Loucy (cell line): ENCODE data around the gene PLIN3.

ENCODE experiments used
- H2AFZ ChIP-seq: fragments of 200-600 bp; sonication (generic); 2 replicates; pipeline ENCODE4 v1.6.0; 2016; ENCODE audit warnings: antibody characterized with exemption, mild to moderate bottlenecking, low read length, moderate library complexity
- H3F3A ChIP-seq: fragments of 200-600 bp; 2 replicates; pipeline ENCODE4 v1.6.0; 2016; ENCODE audit warnings: antibody characterized with exemption, low read depth, mild to moderate bottlenecking
- H3K27me3 ChIP-seq: fragments of 200-600 bp; sonication (generic); 2 replicates; pipeline ENCODE4 v1.6.1; 2014; ENCODE audit warnings: low read length, mild to moderate bottlenecking; ENCODE audit not compliant: insufficient read depth, poor library complexity, severe bottlenecking
- H3K36me3 ChIP-seq: fragments of 200-600 bp; sonication (generic); 2 replicates; pipeline ENCODE4 v1.6.1; 2016; ENCODE audit warnings: low read length; ENCODE audit not compliant: insufficient read depth
- H3K4me1 ChIP-seq: fragments of 200-600 bp; sonication (generic); 2 replicates; pipeline ENCODE4 v1.5.1; 2014; ENCODE audit warnings: low read length, mild to moderate bottlenecking; ENCODE audit not compliant: insufficient read depth, poor library complexity, severe bottlenecking
- H3K4me2 ChIP-seq: fragments of 200-600 bp; sonication (generic); 2 replicates; pipeline ENCODE4 v1.6.0; 2014; ENCODE audit warnings: antibody characterized with exemption, low read length, low read depth, mild to moderate bottlenecking; ENCODE audit not compliant: poor library complexity, severe bottlenecking
- H3K4me3 ChIP-seq: fragments of 200-600 bp; sonication (generic); 2 replicates; pipeline ENCODE4 v1.5.1; 2014; ENCODE audit warnings: low read length, mild to moderate bottlenecking, mixed read lengths; ENCODE audit not compliant: poor library complexity, severe bottlenecking
- H3K79me2 ChIP-seq: fragments of 200-600 bp; sonication (generic); 2 replicates; pipeline ENCODE4 v1.6.1; 2014; ENCODE audit warnings: low read length; ENCODE audit not compliant: insufficient read depth
- H3K9ac ChIP-seq: fragments of 200-600 bp; sonication (generic); 2 replicates; pipeline ENCODE4 v1.6.0; 2014; ENCODE audit warnings: mild to moderate bottlenecking, low read depth, low read length, moderate library complexity; ENCODE audit not compliant: poor library complexity, severe bottlenecking
- H3K9me2 ChIP-seq: fragments of 200-600 bp; sonication (generic); replicated peaks from 2 replicates; pipeline ENCODE4 v1.6.1; 2016; ENCODE audit warnings: low read depth, low read length, mixed read lengths
- H3K9me3 ChIP-seq: fragments of 200-600 bp; sonication (generic); 2 replicates; pipeline ENCODE4 v1.6.1; 2014; ENCODE audit warnings: mild to moderate bottlenecking, antibody characterized with exemption, low read length, low read depth; ENCODE audit not compliant: insufficient read depth
- H4K20me1 ChIP-seq: fragments of 200-600 bp; sonication (generic); 2 replicates; pipeline ENCODE4 v1.6.0; 2014; ENCODE audit warnings: antibody characterized with exemption, low read length, mild to moderate bottlenecking; ENCODE audit not compliant: insufficient read depth, poor library complexity, severe bottlenecking
- EZH2phosphoT487 ChIP-seq: fragments of 200-600 bp; IDR thresholded peaks from 2 replicates; pipeline ENCODE4 v1.6.1; 2018; ENCODE audit warnings: antibody characterized with exemption, mild to moderate bottlenecking, moderate library complexity, borderline replicate concordance
- TF ChIP-seq, protein P1 (sequence below): fragments of 200-600 bp; sonication (generic); conservative IDR thresholded peaks from 2 replicates; pipeline ENCODE4 v1.5.1; 2014; ENCODE audit warnings: mild to moderate bottlenecking, antibody characterized with exemption, low read length

Gene PLIN3

DNA sequence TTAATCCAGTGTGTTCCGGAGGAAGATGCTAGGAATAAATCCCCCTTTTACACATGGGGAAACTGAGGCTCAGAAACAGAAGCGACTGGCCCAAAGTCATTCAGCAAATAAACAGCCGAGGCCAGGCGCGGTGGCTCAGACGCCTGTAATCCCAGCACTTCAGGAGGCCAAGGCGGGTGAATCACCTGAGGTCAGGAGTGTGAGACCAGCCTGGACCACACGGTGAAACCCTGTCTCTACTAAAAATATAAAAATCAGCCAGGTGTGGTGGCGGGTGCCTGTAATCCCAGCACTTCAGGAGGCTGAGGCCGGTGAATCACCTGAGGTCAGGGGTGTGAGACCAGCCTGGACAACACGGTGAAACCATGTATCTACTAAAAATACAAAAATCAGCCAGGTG is 11.6 kb upstream of the PLIN3 start:
- Histone ChIP-seq H3K4me1 (no peaks in the 10 kb centered on the region), H3K4me3 (no peak overlapping the region), H3K27me3 (no peaks in the 10 kb centered on the region), H3K36me3 (no peaks in the 10 kb centered on the region), H3K79me2 (no peaks in the 10 kb centered on the region), H4K20me1 (no peaks in the 10 kb centered on the region), H3F3A (no peaks in the 10 kb centered on the region), H2AFZ (no peak overlapping the region), H3K9ac (peak overlapping the region; percentile 17), H3K9me3 (no peaks in the 10 kb centered on the region), H3K9me2 (no peaks in the 10 kb centered on the region), H3K4me2 (peak overlapping the region; percentile 40)
- TF ChIP-seq, protein P1, sequence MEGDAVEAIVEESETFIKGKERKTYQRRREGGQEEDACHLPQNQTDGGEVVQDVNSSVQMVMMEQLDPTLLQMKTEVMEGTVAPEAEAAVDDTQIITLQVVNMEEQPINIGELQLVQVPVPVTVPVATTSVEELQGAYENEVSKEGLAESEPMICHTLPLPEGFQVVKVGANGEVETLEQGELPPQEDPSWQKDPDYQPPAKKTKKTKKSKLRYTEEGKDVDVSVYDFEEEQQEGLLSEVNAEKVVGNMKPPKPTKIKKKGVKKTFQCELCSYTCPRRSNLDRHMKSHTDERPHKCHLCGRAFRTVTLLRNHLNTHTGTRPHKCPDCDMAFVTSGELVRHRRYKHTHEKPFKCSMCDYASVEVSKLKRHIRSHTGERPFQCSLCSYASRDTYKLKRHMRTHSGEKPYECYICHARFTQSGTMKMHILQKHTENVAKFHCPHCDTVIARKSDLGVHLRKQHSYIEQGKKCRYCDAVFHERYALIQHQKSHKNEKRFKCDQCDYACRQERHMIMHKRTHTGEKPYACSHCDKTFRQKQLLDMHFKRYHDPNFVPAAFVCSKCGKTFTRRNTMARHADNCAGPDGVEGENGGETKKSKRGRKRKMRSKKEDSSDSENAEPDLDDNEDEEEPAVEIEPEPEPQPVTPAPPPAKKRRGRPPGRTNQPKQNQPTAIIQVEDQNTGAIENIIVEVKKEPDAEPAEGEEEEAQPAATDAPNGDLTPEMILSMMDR: no peak
- no peak for TF ChIP-seq EZH2phosphoT487

DNA sequence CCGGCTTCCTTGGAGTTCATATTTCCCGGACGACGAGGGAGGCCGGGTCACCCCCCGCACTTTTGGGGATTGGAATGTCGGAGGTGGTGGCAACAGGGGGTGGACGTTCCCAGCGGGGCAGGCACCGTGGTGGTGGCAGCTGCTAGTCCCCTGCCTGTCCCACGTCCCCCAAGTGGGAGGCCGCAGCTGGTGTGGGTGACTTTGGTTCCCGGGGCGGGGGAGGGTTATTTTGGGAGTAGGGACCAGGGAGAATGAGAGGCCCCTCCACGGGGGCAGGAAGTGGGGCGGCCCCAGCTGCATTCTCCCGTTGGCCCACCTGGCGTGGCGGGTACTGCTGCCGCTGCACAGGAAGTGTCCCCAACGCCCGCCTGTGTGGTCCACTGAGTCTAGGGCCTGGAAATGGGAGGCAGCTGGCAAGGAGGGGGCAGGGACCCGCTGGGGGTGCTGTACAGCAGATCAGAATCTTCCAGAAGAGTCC is 11.1 kb upstream of the PLIN3 start:
- H3F3A ChIP-seq: no peaks in the 10 kb centered on the region
- H3K36me3 ChIP-seq: no peaks in the 10 kb centered on the region
- TF ChIP-seq, protein P1: no peak
- TF ChIP-seq EZH2phosphoT487: no peak
- no peaks in the 10 kb centered on the region for H3K79me2 ChIP-seq
- no peaks in the 10 kb centered on the region for H3K4me1 ChIP-seq
- H3K9me2 ChIP-seq: no peaks in the 10 kb centered on the region
- peak overlapping the region; percentile 17 for H3K9ac ChIP-seq
- H2AFZ ChIP-seq: no peak overlapping the region
- peak overlapping the region; percentile 40 for H3K4me2 ChIP-seq
- no peaks in the 10 kb centered on the region for H3K27me3 ChIP-seq
- H3K4me3 ChIP-seq: no peak overlapping the region
- no peaks in the 10 kb centered on the region for H3K9me3 ChIP-seq
- H4K20me1 ChIP-seq: no peaks in the 10 kb centered on the region

DNA sequence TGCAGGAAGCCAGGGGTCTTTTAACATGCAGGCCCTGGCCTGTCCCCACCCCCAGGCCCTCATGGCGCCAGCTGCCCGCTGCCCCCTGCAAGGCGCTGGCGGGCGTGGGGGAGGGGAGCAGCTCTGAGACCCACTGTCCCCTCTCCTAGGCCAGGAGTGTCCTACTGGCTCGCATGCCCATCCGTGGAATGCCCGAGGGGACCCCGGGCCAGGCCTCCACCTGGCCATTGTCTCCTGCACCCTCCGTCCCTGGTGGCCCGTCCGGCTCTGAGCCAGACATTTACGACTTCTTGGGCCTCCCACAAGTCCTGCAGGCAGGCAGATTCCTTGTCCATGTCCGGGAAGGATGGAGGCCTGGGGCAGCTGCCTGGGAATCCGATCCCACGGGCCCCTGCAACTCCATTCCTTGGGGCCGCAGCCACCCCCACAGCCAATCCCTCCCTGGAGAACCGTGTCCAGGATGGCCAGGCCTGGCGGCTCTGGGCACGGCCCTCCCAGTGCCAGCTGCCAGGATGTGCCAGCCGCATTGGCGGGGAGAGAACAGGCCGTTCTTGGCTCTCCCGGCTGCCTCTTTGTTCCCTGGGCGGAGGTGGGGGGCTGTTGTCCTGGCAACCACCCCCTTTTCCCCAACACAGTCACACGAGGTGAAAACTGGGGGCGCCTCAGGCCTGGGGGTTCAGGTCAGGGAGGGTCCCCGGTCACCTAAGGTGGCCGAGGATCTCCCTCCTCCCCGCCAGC is 10.5 kb upstream of the PLIN3 start:
- H3K9me3 ChIP-seq: no peaks in the 10 kb centered on the region
- H3K4me3 ChIP-seq: no peak overlapping the region
- H3K79me2 ChIP-seq: no peaks in the 10 kb centered on the region
- H3F3A ChIP-seq: no peaks in the 10 kb centered on the region
- H3K9ac ChIP-seq: peak overlapping the region; percentile 17
- TF ChIP-seq, protein P1: no peak
- no peak for TF ChIP-seq EZH2phosphoT487
- no peaks in the 10 kb centered on the region for H3K27me3 ChIP-seq
- H4K20me1 ChIP-seq: no peaks in the 10 kb centered on the region
- H3K4me2 ChIP-seq: no peak overlapping the region
- H3K4me1 ChIP-seq: no peaks in the 10 kb centered on the region
- H3K9me2 ChIP-seq: no peaks in the 10 kb centered on the region
- no peak overlapping the region for H2AFZ ChIP-seq
- H3K36me3 ChIP-seq: no peaks in the 10 kb centered on the region
